BJ (cell line): ENCODE data around the gene AP1G2. TPM values are rescaled to one million over a fixed set of nuclear protein-coding genes. Genes with fewer than 3 reads are reported as not detected.

ENCODE experiments used
- CTCF ChIA-PET: fragments of 350-600 bp; formaldehyde crosslinking; extraction: SDS; loops from one replicate; lab custom pipeline; 2021; ENCODE audit warnings: antibody characterized with exemption, inconsistent platforms; lab: Yijun Ruan, JAX
- POLR2A ChIA-PET: fragments of 300-600 bp; sonication (Branson Sonifier 250); formaldehyde crosslinking; extraction: SDS; loops from one replicate; lab custom pipeline; 2021; ENCODE audit warnings: antibody characterized with exemption; lab: Charles Lee
- DNase-seq: peaks from one replicate; pipeline ENCODE4 v3.0.0-alpha.2; 2011; ENCODE audit warnings: low read depth
- H3K27me3 ChIP-seq: 2 replicates; pipeline ENCODE4 v1.6.0; 2011; ENCODE audit warnings: low read length; ENCODE audit not compliant: control insufficient read depth, insufficient read depth
- H3K36me3 ChIP-seq: 2 replicates; pipeline ENCODE4 v1.5.1; 2011; ENCODE audit warnings: low read length; ENCODE audit not compliant: control insufficient read depth, insufficient read depth
- H3K4me3 ChIP-seq: 2 replicates; pipeline ENCODE4 v1.5.1; 2011; ENCODE audit warnings: low read depth, mild to moderate bottlenecking, control low read depth, low read length
- CTCF ChIP-seq: IDR thresholded peaks from 2 replicates; pipeline ENCODE4 v1.5.1; 2011; ENCODE audit warnings: low read depth, mild to moderate bottlenecking, control low read depth, inconsistent platforms, low read length, moderate library complexity; ENCODE audit not compliant: insufficient read depth
- polyA plus RNA-seq: library from polyadenylated mRNA; depleted of rRNA; stranded (reverse); fragments of >200 nt; gene quantifications from 2 replicates; pipeline ENCODE4 v1.2.3, GENCODE V29; 2011

The AP1G2 gene
- polyA plus RNA-seq, 1 experiment: 54.5 TPM

GRCh38 chr14:23603103-23603502 lies 35.5 kb upstream of the AP1G2 start:
- Histone ChIP-seq H3K27me3 (0 out of 2 replicates have a peak, but pooled peaks cover 1% of the 10 kb centered on the region), H3K4me3 (no peak overlapping the region), H3K36me3 (no peaks in the 10 kb centered on the region)
- TF ChIP-seq CTCF: no peak
- CTCF ChIA-PET: interaction anchor here (1.0 kb wide), 1 partner anchor 14 kb away, joined by 3 read pairs; no protein-coding TSS in a partner anchor
- DNase-seq: no peak
- POLR2A ChIA-PET: no interaction called here

- H3K36me3 ChIP-seq: no peaks in the 10 kb centered on the region
- H3K4me3 ChIP-seq: no peak overlapping the region
- no peak for DNase-seq
- 0 out of 2 replicates have a peak, but pooled peaks cover under 1% of the 10 kb centered on the region for H3K27me3 ChIP-seq
- POLR2A ChIA-PET: no interaction called here
- CTCF ChIA-PET: no interaction called here
- TF ChIP-seq CTCF: no peak
Measured at GRCh38 chr14:23602181-23603095, 34.8 kb upstream of the AP1G2 start.

GRCh38 chr14:23601845-23602180 lies 34.2 kb upstream of the AP1G2 start:
- DNase-seq: no peak
- no peak for TF ChIP-seq CTCF
- H3K36me3 ChIP-seq: no peaks in the 10 kb centered on the region
- POLR2A ChIA-PET: no interaction called here
- CTCF ChIA-PET: no interaction called here
- no peak overlapping the region for H3K4me3 ChIP-seq
- no peaks in the 10 kb centered on the region for H3K27me3 ChIP-seq

- POLR2A ChIA-PET: no interaction called here
- Histone ChIP-seq H3K36me3 (no peaks in the 10 kb centered on the region), H3K27me3 (no peaks in the 10 kb centered on the region), H3K4me3 (no peak overlapping the region)
- TF ChIP-seq CTCF: no peak
- no peak for DNase-seq
- CTCF ChIA-PET: no interaction called here
Measured at GRCh38 chr14:23601424-23601823, 33.8 kb upstream of the AP1G2 start.

GRCh38 chr14:23600806-23601205 lies 33.2 kb upstream of the AP1G2 start:
- ChIA-PET POLR2A (no interaction called here), CTCF (interaction anchor here (0.9 to 1.3 kb wide), 3 partner anchors 12 to 39 kb away, joined by 3 read pairs; no protein-coding TSS in a partner anchor)
- no peak for TF ChIP-seq CTCF
- Histone ChIP-seq H3K4me3 (no peak overlapping the region), H3K27me3 (no peaks in the 10 kb centered on the region), H3K36me3 (no peaks in the 10 kb centered on the region)
- DNase-seq: no peak
